Measurements from ENCODE around the gene ADGRF4.

ADGRF4 gene

DNA sequence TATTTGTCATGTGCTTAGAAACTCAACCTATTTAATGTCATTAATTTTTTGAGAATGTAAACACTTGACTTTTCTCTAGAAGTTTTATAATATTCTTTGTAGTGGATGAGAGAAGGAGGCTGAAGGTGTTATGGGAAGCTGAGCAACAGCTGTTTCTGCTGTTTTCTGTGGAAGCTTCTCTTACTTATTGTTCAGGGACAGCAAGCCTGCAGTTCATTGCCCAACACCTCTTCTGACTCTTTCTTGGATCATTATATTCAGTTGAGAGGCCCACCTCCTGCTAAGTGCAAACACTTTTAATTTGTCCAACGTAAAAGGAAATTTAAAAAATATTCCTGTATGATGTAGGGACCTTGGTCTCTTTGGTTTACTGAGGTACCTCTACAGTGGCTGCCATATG, 12.0 kb upstream of the ADGRF4 start:
- DNase-seq: no peak

DNA sequence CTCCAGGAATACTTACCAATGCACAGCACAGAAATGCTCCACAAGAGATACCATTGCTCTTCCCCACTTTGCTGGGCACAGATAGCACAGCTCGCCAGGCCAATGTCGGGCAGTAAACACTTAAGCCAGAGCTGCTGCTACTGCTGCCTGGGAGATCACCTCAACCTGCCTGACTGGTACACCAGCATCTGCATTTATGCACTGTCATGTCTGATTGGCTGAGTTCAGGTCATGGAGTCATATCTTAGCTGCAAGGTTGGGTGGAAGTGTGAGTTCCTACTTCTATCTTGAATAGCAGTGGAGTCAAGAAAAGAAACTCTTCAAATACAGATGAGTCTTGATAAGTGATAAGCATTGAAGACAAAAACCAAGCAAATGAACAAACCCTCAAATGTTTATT, 10.9 kb upstream of the ADGRF4 start:
- DNase-seq: no peak

DNA sequence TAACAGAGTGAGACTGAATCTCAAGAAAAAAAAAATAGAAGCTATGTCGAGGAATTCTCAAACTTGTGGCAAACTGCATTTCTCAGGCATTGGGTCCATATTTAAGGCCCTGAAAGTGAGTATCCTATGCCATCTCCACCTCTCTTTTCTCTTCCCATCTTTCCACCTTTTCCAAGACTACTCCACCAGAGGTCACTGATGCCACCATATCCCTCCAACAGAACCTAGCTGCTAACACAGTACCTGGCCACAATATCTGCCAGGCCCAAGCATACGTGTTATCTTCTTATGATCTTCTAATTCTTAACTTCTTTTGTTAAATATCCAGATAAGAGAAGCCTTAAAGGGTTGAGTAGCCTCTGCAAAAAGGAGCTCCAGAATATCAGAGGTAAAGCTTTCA, 8.2 kb upstream of the ADGRF4 start:
- DNase-seq: no peak

DNA sequence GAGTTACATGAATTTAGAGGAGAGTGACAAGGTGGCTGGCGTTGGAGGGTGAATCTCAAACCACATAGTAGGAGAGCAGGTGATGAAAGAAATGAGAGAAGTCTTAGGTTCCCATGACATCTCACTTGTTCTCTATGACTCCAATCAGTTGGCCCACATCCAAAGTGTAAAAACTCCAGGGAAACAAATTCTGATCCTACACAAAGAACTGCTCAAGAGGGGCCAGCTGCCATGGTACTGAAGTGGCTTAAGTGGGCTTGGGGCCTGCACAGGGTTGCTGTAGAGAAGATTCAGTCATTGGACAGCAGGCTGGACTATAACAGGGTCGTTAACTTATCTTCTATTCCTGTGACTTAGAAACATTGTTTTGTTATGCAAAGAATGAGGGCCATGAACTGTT, 7.6 kb upstream of the ADGRF4 start:
- no peak for DNase-seq

DNA sequence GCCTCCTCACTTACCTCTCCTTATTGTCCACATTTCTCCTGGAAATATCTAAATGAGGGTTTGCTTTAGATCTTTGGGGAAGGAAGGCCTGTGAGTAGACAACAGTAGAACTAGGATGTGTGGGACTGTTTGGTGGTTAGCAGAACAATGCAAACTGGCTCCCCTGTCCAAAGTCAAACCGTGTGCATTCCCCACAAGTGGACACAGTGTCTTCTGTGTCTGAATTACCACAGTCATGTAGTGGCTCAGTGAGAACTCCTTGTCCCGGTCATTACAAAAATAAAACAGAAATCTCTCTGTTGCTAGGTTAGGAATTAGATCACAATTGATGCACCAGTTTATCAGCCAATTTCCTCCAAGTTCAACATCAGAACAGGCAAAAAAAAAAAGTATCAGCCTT, 455 bp upstream of the ADGRF4 start:
- no peak for DNase-seq

DNA sequence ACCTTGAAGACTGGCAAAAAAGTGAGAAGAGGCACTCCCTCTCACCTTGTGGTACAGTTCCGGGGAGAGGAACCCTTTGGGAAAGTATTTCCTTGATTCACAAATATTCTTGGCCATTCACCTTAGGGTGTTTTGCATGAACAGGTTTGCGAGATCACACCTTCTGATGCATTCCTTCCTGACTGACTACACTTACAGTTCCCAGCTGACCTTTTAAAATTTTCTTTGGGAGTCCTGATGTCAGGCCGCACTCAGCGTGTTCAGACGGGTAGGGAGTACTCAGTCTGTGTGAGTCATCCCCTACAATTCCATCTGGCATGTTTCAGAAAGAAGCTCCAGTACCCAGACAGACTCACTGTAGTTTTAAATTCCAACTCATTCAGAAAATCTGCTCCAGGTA, 1.7 kb downstream of the ADGRF4 start:
- DNase-seq: no peak

DNA sequence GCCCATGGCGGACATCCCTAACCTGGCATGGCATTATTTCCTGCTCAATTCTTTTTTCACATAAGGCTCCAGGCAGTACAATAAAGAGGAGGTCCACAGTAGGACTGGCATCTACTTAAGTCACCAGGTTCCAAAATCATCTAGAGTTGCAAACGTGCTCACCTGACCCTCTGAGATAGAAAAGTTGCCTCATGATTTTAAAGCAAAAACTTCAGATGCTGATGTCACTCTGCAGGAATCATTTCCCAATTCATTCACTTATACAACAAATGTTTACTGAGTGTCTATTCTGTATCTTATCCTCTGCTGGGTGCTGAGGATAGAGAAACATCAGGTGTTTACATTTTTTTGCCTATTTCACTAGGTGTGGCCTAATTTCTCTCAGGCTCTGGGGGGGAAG, 2.2 kb downstream of the ADGRF4 start:
- no peak for DNase-seq

DNA sequence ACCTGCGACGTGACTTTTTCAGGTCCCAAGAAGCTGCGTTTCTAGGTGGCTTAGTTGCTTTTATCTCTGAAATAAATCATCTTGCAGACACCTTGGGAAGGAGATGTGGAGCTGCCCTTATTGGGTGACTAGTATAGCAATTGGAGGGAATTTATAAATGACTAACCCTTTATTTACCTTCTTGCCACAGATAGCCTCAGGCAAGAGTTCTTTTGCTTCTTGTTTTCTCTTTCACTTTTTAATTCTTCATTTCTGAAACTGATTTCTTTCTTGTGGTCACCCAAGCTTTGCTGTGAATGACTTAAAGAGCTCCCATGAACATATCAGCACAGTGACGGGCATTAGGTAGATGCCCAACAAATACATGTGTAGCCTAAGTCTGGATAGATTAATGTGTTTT, 3.0 kb downstream of the ADGRF4 start:
- DNase-seq: no peak

DNA sequence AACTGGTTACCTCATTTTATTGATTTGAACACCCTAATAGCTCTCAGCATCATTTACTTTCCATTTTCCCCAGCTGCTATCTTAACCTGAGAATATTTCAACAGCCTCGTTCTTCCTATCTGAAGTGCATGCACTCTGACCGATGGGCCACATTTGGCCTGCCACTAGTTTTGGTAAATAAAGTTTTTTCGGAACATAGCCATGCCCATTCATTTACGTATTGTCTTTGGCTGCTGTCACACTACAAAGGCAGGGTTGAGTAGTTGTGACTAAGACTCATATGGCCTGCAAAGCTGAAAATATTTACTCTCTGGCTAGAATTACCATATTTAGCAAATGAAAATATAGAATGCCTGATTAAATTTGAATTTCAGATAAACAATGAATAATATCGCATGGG, 10.8 kb downstream of the ADGRF4 start:
- no peak for DNase-seq

DNA sequence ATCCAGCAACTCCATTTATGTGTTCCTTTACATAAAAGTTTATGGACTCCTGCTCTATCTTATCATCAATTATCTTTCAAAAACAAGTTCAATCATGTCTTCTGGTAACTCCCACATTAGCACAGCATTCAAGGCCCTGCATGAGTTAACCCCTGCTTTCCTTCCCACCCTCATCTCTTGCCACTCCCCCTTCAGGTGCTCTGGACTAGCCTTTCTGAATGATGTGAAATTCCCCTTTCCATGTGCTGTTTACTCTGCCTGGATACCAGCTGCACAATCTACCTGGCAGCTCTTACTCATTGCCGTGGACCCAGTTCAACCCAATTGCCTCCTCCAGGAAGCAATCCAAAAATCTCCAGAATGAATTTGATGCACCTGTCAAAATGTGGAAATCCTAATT, 11.9 kb downstream of the ADGRF4 start:
- DNase-seq: no peak

DNA sequence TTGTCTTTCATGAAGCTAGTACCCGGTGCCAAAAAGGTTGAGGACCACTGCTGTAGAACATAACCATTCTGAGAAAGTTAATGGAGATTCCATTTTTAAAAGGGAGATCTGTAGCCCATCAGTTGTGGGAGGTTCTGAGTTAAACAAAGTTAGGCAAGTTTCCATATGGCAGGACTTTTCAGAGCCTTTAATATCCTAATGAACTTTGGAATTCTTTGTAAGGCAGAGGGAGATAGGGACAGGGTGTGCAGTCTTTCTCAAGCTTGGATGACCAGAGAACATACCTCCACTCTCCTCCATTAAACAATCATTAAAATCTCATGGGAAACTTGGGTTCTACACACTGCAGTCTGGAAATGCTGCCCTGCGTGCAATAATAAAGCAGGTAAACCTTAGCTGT, 14.8 kb downstream of the ADGRF4 start:
- DNase-seq: no peak

DNA sequence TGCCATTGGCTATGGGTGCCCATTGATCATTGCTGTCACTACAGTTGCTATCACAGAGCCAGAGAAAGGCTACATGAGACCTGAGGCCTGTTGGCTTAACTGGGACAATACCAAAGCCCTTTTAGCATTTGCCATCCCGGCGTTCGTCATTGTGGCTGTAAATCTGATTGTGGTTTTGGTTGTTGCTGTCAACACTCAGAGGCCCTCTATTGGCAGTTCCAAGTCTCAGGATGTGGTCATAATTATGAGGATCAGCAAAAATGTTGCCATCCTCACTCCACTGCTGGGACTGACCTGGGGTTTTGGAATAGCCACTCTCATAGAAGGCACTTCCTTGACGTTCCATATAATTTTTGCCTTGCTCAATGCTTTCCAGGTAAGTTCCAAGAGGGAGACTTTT, 16.4 kb downstream of the ADGRF4 start:
- DNase-seq: no peak

DNA sequence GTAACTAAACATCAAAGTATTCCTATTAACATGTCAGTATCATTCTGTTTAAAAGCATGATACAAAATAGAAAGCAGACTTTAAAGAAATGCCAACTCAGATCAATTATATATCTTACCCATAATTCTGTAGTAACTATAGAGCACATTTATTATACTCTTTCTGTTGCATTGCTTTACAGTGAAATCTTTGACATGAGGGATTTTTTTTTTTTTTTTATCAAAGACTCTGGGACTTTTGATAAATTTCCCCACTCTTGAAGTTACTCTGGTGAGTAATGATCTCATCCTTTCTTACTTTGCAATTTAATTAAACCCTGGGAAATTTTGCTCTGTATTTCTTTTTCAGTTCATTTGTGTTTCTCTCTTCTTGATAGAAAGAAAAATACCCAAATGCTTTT, 17.4 kb downstream of the ADGRF4 start:
- no peak for DNase-seq

DNA sequence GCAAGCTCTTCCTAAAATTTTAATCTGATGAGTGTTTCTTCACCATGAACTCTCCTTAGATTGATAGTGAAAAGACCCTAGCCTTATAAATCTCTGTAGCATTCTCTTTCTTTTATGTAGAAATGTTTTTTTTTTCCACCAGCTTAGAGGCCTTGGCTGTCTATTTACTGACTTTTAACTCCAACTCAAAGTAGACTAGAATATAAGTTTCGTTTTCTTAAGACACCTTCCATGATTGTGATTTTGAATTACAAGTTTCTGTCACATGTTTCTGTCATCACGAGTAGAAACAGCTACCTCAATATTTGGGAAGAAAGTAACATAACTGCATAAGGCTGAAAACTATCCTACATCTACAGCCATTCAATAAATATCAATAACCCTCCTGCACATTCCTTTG, 17.8 kb downstream of the ADGRF4 start:
- DNase-seq: no peak

DNA sequence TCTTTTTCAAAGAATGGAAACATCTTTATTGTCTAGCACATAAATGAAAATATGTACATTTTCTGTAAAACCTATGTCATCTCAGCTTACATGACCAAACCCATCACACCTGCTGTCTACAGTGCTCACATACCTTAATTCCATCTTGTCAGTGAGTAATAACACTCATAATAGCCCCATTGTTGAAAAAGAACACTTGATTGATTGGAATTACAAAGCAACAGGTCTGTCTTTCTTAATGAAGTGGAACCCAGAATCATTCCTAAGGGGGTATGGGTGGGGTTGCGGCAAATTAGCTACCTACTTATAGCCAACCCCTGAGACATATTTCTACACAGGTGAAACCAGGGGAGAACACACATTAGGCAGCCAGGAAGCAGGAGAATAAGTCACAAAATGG, 20.2 kb downstream of the ADGRF4 start:
- DNase-seq: no peak

DNA sequence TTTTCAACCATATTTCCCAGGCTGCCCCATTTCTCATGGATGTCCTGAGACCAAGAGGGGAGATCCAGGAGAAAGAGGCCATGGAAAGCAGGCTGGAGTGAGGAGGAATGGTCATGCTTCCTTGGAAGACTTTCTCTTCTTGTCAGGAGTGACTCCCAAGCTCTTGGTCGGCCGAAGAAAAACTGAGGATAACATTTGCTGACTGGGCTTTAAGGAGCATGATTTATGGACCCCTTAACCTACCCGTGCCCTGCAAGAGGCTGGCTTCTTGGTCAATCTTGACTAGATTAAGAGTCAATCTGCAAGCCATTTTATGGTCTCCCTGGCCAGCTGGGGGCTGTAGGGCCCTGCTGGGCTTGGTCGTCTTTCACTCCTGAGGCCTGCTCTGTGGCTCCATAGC, 22.8 kb downstream of the ADGRF4 start:
- DNase-seq: no peak

DNA sequence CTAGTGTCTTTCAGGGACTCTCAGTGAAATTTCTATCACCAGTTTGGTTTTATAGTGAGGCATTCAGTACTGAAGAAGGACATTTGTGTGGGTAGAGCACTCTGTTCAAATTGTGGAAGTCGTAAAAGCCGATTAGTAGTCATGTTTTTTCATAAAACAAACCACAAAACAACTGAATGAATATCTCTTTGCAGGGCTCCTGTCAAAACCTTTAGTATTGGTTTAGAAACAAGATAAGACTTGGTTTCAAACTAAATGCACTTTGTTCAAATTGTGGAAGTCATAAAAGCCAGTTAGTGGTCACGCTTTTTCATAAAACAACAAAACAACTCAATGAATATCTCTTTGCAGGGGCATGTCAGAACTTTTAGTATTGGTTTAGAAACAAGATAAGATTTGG, 23.8 kb downstream of the ADGRF4 start:
- no peak for DNase-seq

DNA sequence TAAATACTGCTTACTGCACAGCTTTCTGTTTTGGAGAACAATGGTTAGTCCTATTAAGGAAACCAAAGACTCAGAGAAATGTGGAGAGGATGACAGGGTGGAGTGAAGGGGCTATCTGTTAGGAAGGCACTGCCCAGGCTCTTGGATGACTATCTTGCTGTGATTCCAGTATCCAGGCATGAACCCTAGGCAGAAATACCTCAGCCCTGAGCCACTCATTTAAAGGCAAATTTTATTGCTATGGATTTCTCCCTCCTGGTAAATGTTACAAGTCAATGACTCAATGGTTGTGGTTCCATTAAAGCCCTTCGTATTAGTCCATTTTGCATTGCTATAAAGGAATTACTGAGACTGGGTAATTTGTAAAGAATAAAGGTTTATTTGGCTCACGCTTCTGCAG, 25.9 kb downstream of the ADGRF4 start:
- no peak for DNase-seq

DNA sequence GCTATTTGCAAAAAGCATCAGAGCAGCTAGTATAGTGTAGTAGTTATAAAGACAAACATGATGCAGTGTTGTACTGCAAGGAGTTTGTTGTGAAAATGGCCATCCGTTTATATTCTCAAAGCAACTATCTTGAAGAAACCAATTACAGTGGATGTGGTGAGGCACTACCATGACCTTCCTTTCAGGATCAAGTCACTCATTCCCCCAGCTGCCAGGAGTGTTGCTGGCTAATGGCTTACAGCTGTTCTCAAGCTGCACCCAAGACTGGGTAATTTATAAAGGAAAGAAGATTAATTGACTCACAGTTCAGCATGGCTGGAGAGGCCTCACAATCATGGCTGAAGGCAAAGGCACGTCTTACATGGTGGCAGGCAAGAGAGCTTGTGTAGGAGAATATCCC, 29.0 kb downstream of the ADGRF4 start:
- no peak for DNase-seq

DNA sequence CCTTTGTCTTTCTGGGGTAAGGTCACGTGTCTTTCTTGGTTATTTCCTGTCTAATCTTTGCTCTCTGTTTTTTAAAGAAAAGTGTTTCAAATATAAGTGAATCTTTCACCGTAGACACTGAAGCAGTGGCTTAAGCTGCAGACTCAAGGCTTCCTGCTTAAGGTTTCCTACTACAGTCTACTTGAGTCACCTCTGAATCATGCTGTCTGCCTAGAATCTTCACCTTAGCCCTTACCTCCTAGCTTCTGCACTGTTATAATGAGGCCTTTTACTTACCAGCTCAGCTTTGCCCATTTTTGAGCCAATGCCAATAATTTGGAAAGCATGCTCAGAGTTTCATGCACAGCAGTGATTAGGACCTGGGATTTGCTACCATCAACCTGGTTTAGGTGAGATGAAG, 30.6 kb downstream of the ADGRF4 start:
- no peak for DNase-seq

DNA sequence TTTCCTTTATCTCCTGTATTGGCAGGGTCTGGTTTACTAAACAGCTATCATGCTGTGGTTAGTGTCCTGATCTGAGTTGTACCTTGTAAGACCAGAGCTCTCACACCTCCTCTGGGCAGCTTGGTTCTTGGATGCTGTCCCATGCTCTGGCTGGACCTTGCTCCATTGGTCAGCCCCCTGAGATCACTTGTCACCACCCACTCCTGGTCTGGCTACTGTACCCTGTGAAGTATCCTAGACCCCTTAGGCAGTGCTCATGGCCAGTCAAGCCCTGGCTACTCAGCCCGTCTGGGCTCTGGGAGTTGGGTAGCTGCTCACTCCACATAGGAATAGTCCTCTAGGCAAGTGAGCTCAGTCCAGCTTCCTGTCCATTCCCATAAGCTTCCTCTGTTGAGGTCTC, 31.1 kb downstream of the ADGRF4 start:
- no peak for DNase-seq

DNA sequence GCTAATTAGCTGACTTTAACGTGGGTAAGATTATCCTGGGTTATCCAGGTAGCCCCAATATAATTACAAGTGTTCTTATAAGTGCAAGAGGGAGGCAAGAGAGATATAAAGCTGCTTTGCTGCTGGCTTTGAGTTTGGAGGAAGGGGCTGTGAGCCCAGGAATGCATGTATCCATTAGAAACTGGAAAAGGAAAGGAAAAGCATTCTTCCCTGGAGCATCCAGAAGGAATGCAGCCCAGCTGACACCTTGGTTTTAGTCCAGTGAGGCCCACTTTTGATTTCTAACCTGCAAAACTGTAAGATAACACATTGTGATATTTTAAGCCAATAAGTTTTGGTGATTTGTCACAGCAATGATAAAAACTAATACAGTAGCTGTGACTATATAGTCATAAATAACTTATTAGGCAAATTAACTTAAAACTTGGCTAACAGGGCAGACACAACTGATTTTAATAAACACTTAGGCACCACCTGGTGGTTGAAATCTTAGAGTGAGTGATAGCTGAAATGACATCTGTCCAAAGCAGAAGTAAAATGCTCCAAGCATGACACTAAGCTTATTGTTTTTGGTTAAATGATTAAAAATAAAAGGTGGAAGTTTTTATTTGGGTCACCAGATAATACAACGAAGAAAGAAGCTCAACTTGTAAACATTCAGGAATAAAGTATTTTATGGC, 35.6 kb downstream of the ADGRF4 start:
- no peak for DNase-seq

DNA sequence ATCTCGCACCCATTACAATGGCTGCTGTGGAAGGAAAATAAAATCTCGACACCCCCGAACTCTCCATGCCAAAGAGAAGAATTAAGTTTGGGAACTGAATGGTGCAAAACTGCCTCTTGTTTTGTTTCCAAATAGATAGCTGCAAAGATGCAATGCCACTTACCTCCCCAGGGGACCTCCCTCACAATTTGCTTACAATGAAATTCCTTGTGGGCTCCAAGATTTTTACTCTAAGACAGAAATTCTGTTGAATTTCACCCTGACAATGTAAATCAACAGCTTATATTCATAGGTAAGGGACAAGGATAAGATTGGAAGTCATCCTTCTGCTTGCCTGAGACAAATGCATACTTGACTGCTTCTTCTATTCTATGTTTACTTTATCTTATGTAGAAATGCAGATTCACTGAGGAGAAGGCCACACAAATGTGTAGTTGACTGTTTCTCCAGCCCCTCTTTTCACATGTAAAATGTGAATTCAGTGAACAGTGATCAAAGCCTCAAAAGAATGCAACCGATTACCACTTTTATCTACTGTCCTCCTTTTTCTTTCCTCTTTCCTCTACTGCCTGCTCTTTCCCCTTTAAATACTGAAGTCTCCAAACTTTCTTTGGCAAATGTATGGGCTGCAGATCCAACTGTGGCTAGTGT, 36.6 kb downstream of the ADGRF4 start:
- DNase-seq: no peak

DNA sequence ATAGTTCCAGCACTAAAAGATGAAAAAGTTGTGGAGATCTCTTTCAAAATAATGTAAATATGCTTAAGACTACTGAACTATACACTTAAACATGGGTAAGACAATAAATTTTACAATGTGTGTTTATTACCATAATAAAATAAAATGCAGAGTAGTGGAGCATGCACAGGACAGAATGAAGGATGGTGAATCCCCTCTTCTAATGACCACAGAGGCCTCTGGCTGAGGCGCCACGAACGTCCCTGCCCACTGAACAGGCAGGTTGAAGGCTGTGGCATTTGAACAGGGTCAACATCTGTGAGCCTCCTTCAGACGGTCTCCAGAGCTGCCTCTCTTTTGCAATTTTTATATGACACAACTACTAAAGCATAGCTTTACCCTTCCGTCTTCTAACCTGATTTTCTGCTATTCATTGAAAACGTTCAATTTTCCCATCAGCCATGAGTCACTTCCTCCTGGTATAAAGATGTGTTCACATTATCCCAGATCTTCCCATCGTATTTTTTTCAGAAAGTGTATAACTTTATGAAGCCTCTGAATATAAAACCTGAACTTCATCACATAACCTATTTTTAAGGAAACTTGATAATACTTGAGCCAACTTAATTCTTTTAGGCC, 37.8 kb downstream of the ADGRF4 start:
- DNase-seq: no peak

DNA sequence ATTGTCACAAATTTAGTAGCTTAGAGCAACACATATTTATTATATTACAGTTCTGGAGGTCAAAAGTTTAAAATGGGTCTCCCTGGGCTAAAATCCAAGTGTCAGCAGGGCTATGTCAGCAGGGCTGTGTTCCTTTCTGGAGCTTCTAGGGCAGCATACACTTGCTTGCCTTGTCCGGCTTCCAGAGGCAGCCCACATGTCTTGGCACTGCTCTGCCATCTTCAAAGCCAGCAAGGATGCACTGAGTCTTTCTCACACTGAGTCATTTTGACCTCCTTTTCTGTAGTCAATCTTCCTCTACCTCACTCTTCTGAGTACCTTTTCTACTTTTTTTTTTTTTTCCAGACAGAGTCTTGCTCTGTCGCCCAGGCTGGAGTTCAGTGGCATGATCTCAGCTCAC, 39.0 kb downstream of the ADGRF4 start:
- DNase-seq: no peak
